Left ventricle myocardium superior (tissue), 1 donor: Measurements from ENCODE around the gene HRAS. TPM values are rescaled to one million over a fixed set of nuclear protein-coding genes. Genes with fewer than 3 reads are reported as not detected.
A peak's percentile ranks its signal among the peaks of the same experiment; 100 is the strongest.
"Not testable (repeated sequence)": the region's sequence is repeated elsewhere in the genome, so short reads cannot be mapped to it uniquely, and the experiment has no call there.

ENCODE experiments used
- ATAC-seq: fragments of 200-7000 bp; cut with Tn5 transposase; one replicate; pipeline ENCODE4 v1.9.1; 2020; ENCODE audit warnings: mild to moderate bottlenecking, moderate library complexity
- DNase-seq: peaks from one replicate; pipeline ENCODE4 v3.0.0-alpha.2; 2020
- intact Hi-C: fragments of 100-400 bp; cut with micrococcal nuclease; formaldehyde crosslinking; loops from one replicate; pipeline ENCODE4 v1.11.0; 2022
- total RNA-seq: library from RNA; stranded (reverse); fragmentation: NEBNext Ultra II Directional; extraction: Animal tissue kit (Norgen Biotek cat#: 25700); gene quantifications from one replicate; pipeline ENCODE4 v1.2.1, GENCODE V29; 2021
- donor health status: DM: no; HTN: yes; CAD: no; lungs with severe emphysema.

The HRAS gene
- total RNA-seq, 1 donor from 2014 or later, result 67.1 TPM

DNA sequence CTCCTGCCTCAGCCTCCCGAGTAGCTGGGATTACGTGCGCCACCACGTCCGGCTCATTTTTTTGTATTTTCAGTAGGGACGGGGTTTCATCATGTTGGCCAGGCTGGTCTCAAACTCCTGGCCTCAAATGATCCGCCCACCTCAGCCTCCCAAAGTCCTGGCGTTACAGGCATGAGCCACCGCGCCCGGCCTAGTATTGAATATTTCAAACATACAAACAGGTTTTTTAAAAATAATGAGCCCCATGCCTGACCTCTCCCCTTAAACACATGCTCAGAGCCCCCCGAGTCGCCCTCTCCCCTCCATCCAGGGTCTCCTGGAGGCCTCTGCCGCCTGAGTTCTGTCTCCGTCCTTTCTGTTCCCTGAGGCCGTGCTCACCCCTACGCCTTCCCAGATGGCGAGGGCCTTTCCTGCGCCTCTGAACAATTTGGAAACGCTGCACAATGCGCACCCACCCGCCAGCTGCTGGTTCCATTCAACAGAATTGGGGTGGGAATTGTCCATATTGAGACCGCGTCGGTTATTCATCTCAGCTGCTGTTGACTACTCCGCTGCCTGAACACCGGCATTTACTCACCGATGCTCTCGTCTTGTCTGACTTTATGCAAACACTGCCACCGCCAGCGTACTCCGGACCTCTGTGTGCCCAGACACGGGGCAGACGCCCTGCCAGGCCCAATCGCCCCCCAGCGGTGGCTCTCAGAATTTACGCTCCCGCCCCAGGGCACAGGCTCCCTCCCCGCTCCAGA, 14.8 kb downstream of the HRAS start:
- DNase-seq, result peak; percentile 36
- intact Hi-C loops, result no loop called here
- ATAC-seq, result no peak

- peak; percentile 93 for DNase-seq
- peak; percentile 97 for ATAC-seq
- intact Hi-C loops, result no loop called here
Observed at GRCh38 chr11:518463-519202, 16.7 kb downstream of the HRAS start.

DNA sequence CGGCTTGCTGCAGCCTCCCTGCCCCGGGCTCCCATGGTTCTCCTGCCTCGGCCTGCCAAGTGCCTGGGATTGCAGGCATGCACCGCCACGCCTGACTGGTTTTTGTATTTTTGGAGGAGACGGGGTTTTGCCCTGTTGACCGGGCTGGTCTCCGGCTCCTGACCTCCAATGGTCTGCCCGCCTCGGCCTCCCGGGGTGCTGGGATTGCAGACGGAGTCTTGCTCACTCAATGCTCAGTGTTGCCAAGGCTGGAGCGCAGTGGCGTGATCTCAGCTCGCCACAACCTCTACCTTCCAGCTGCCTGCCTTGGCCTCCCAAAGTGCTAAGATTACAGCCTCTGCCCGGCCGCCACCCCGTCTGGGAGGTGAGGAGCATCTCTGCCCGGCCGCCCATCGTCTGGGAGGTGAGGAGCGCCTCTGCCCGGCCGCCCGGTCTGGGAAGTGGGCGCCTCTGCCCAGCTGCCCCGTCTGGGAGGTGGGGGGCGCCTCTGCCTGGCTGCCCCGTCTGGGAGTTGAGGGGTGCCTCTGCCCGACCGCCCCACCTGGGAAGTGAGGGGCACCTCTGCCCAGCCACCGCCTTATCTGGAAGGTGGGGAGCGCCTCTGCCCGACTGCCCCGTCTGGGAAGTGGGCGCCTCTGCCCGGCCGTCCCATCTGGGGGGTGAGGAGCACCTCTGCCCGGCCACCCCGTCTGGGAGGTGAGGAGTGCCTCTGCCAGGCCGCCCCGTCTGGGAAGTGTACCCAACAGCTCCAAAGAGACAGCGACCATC, 18.3 kb downstream of the HRAS start:
- ATAC-seq, intact Hi-C loops: not testable (repeated sequence)
- DNase-seq, result peak; percentile 33

DNA sequence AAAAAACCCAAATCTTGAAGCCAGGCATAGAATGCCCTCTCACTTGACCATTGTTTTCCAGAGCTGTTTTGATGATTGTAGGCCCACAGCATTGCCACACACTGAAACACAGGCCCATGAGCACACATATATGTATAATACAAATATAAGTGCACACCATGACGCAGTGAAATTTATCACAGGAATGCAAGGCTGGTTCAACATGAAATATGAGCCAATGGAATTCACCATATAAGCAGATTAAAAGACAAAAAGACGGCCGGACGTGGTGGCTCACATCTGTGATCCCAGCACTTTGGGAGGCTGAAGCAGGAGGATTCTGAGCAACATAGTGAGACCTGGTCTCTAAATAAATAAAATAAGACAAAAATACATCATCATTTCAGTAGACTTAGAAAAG, 19.0 kb downstream of the HRAS start:
- ATAC-seq (no peak), DNase-seq (no peak)
- intact Hi-C loops, result no loop called here

GRCh38 chr11:515131-515530, 20.2 kb downstream of the HRAS start:
- intact Hi-C loops, result no loop called here
- ATAC-seq (no peak), DNase-seq (no peak)

DNA sequence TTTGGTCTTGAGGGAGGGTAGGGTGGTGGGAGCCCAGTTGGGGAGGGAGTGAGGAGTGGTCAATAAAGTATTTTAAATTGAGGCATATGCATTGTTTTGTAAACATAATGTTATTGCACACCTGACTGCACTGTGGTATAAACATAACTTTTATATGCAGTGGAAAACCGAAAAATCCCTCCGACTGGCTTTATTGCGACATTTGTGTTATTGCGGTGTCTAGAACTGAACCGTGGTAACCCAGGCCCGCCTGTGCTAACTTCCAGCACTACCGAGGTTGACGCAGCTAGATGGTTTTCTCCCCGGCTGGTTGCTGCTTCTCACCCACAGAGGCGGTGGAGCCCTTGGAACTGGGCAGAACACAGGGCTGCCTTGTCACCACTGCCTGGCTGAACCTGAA, 20.8 kb downstream of the HRAS start:
- intact Hi-C loops, result no loop called here
- ATAC-seq (no peak), DNase-seq (no peak)

- DNase-seq, result no peak
- intact Hi-C loops, result no loop called here
- ATAC-seq, result no peak
Observed at GRCh38 chr11:512761-513595, 22.4 kb downstream of the HRAS start.

DNA sequence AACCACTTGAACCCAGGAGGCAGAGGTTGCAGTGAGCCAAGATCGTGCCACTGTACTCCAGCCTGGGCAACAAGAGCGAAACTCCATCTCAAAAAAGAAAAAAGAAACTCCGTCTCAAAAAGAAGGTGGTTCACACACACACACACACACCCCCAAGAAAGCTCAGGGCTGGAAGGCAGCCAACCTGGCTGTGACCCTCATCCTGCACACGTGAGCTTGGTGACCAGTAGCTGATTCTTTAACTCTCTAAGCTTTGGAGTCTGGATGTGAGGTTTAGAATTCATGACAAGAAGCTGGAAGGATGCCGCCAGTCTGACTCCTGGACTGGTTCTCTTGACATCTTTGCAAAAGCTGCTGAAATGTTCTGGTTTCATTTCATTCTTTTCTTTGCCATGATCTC, 26.4 kb downstream of the HRAS start:
- DNase-seq (no peak), ATAC-seq (no peak)
- intact Hi-C loops, result no loop called here

GRCh38 chr11:507727-508515, 27.5 kb downstream of the HRAS start:
- intact Hi-C loops, result no loop called here
- DNase-seq, result no peak
- no peak for ATAC-seq

DNA sequence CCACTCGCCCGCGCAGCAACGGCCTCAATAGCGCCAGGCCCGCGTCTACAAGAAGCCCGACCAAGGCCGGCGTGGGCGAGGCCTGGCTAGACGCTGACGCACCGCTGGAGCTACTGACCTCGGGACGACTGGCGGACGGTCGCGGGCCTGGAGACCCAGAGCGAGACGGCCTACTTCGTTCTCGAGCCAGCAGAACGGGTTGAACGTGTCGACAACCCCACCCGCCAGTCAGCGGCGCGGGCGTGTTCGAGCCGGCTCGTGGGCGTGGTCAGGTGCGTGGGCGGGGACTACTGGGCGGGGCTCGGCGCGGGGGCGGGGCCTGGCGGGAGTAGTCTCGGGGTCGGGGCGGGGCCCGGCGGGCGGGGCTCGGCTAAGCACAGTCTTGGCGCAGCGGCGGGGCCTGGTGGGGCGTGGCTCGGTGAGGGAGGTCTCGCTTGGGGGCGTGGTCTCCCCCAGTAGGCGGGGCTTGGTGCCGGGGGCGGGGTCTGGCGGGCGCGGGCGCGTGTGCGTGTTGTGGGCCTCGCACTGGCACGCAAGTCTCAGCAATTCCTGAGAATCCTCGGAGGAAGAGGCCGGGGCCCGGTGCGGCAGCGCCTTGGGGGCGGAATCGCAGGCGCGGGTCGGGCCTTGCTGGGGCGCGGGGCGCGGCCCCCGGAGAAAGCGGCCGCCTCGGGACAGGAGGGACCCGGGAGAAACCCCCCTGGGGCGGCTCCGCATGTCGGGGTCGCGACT, 28.2 kb downstream of the HRAS start, which contains the start of gene RNH1:
Gene RNH1 (minus strand): TSS at position 248 of the 732 bp plus-strand sequence. CDS start 5,080 bp downstream, outside the sequence.
- DNase-seq, result peak; percentile 100
- intact Hi-C loops, result no loop called here
- peak; percentile 88 for ATAC-seq

- DNase-seq (peak; percentile 99), ATAC-seq (peak; percentile 86)
- intact Hi-C loops, result no loop called here
Observed at GRCh38 chr11:506238-506994, 29.0 kb downstream of the HRAS start.

- ATAC-seq (no peak), DNase-seq (no peak)
- intact Hi-C loops, result no loop called here
Observed at GRCh38 chr11:504994-505344, 30.4 kb downstream of the HRAS start.

DNA sequence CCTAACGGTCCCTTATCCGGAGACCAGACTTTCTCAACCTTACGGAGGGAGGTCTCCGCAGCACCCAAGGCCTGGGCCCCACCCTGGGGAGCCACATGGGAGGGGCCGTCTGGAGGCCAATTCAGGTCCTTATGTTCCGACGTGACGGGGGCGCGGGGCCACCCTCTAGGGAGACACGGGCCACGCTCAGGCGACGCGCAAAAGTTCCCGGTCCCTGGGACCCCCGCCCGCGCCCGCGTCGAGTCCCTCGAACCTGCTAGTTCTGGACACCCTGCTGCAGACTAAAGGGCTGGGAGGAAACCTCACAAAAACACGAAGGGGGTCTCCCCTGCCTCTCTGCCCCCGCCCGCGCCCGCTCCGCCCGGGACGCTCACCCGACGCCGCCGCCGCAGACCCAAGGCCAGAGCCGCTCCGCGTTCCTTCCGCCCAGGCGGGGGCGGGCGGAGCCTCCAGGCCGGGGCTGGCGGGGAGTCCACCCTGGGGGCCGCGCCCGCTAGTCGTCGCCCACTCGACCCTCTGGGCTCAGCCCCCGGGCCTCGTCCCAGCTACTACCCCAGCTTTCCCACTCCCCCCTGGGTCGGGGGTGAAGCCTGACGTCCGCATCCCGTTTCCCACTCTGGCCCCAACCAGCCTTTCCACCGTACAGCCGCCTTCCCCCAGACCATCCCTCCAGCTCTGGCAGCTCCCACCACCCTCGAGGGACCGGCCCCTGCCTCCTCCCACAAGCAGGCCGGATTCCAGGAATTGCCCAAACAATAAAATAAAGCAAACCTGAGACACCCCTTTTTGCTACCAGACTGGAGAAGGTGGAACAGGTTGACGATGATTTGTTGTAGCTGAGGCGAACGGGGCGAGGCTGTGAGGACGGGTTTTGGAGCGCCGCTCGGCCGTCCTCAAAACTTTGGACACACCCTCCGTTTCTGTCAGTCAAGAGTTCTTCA, 31.1 kb downstream of the HRAS start:
- intact Hi-C loops, result no loop called here
- DNase-seq, result peak; percentile 71
- peak; percentile 5 for ATAC-seq

DNA sequence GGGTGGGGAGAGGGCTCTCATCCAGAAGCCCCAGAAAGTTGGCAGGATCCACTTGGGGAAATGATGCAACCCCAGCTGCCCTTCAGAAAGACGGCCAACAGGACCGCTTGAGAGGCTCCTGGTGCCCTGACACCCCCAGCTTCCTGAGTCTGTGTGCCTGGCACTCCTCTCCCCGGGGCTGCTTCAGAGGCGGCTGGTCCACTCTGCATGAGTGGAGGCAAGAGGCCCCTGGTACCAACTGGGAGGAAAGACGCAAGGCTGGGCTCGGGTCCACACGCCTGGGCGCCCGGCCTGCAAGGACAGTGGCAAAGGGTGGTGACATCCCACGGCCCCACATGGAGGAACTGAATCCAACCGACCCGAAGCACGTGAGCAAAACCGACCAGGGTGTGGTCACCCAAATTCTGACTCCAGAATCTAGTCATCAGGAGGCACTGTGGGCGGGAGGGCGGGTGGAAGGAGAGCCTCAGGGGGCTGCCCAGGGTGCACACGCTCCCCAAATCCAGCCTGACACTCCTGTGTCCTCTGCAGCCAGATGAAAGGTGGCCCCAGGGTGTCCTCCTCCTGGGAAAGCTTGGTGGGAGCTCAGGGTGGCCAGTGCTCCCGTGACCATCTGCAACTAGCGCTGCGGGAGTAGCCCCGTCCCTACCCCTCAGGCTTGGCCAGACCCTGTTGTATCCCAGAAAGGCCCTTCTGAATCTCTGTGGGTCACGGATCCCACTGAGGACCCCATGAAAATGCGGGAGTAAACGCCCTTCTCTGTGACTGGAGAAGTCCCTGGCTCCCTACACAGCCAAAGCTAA, 32.0 kb downstream of the HRAS start:
- no peak for ATAC-seq

More for the DNA sequence above, 32.0 kb downstream of the HRAS start:
- DNase-seq, result peak; percentile 74
- intact Hi-C loops, result no loop called here
